Middle frontal gyrus (tissue), 1 donor: ENCODE results near the gene PARP11.
"Not testable (repeated sequence)": the region's sequence is repeated elsewhere in the genome, so short reads cannot be mapped to it uniquely, and the experiment has no call there.

Experiments used
- DNase-seq: peaks from one replicate; pipeline ENCODE4 v3.0.0-alpha.2; 2015; ENCODE audit warnings: low spot score; ENCODE audit errors: extremely low spot score

The PARP11 gene

GRCh38 chr12:3882896-3883564, 9.8 kb upstream of the PARP11 start:
- DNase-seq: no peak

DNA sequence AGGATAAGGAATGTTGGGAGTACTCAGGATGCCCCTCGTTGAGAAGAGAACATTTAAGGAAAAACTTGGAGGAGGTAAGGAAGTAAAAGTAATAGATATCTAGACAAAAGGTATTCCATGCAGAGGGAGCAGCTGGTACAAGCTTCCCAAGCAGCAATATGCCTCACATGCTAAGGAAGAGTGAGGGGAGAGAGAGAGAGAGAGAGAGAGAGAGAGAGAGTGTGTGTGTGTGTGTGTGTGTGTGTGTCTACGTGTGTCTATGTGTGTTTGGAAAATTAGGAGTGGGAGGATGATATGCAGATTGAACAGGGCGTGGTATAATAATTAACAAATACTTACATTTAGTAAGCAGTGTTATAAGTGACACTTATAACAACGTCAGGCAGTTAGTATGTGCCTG, 9.2 kb upstream of the PARP11 start:
- no peak for DNase-seq

GRCh38 chr12:3881281-3881950, 8.2 kb upstream of the PARP11 start:
- DNase-seq: no peak

- no peak for DNase-seq
Observed at GRCh38 chr12:3879846-3880245, 6.6 kb upstream of the PARP11 start.

DNA sequence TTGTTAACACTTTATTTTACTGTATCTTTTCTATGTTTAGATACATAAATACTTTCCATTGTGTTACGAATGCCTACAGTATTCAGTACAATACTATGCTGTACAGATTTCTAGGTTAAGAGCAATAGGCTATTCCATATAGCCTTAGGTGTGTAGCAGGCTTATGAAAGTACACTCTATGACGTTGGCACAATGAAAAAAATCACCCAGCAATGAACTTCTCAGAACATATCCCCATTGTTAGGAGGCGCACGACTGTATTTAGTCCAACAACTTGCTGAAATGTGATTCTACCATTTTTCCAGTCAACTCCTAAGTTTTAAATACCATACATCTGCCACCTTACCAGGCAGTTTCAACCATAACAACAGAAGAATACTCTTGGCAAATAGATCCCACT, 1.8 kb downstream of the PARP11 start:
- DNase-seq: no peak

- no peak for DNase-seq
Observed at GRCh38 chr12:3869865-3870264, 3.3 kb downstream of the PARP11 start.

DNA sequence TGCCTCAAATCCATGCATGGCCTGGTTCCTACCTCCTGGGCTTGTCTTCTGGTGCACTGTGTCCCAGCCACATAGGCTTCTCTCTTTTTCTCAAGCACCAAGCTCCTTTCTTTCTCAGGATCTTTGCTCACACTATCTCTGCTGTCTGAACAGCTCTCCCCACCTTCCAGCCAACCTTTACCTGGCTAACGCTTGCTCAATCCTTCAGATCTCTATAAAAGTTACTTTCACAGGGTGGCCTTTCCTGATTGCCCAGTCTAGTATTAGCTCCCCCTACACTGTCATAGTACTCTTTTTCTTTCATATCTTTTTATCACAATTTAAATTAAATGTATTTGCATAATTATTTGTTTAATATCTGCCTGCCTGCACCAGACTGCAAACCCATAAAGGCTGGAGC, 3.8 kb downstream of the PARP11 start:
- no peak for DNase-seq

DNA sequence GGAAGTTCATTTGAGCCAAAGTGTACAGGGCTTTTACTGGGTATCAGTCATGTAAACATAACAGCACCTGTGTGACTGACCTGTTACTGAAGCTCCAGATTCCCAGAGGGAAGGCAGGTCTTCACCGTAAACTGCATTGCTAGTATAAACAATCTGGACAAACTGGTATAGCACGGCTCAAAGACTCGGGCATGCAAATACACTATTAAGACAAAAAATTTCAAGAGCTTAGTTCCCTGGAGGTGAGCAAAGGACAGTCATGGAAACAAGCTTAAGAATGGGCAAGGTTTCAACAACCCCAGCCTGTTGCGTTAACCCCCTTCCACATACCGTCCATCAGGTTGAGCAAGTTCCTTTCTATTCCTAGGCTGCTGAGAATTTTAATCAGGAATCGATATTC, 9.4 kb downstream of the PARP11 start:
- DNase-seq: no peak

- no peak for DNase-seq
Observed at GRCh38 chr12:3842517-3842916, 30.7 kb downstream of the PARP11 start.

- no peak for DNase-seq
Observed at GRCh38 chr12:3841783-3842182, 31.4 kb downstream of the PARP11 start.

DNA sequence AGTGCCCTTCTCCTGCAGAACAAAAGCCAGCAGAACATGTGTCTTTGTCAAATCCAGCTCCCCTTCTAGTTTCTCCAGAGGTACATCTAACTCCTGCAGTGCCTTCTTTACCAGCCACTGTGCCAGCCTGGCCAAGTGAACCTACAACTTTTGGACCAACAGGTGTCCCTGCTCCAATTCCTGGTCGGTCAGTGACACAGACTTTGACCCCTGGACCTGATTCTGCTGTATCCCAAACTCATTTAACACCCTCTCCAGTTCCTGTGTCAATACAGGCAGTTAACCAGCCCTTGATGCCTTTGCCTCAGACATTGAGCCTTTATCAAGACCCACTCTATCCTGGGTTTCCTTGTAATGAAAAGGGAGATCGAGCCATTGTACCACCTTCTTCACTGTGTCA, 32.4 kb downstream of the PARP11 start:
- DNase-seq: not testable (repeated sequence)

GRCh38 chr12:3839745-3840144, 33.5 kb downstream of the PARP11 start:
- not testable (repeated sequence) for DNase-seq

GRCh38 chr12:3838701-3839548, 34.3 kb downstream of the PARP11 start:
- not testable (repeated sequence) for DNase-seq

DNA sequence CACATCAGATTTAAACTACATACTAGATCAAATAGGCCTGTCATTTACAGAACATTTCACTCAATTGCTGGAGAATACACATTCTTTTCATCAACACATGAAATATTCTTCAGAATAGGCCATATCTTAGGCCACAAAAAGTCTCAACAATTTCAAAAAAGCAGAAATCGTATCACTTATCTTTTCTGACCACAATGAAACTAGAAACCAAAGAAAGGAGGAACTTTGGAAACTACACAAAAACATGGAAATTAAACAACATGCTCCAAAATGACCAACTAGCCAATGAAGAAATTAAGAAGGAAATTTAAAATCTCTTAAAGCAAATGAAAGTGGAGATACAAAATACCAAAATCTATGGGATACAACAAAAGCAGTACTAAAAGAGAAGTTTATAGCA, 35.1 kb downstream of the PARP11 start:
- no peak for DNase-seq

GRCh38 chr12:3837049-3837448, 36.1 kb downstream of the PARP11 start:
- DNase-seq: no peak

- no peak for DNase-seq
Observed at GRCh38 chr12:3836641-3837040, 36.6 kb downstream of the PARP11 start.

GRCh38 chr12:3835914-3836313, 37.3 kb downstream of the PARP11 start:
- DNase-seq: no peak

DNA sequence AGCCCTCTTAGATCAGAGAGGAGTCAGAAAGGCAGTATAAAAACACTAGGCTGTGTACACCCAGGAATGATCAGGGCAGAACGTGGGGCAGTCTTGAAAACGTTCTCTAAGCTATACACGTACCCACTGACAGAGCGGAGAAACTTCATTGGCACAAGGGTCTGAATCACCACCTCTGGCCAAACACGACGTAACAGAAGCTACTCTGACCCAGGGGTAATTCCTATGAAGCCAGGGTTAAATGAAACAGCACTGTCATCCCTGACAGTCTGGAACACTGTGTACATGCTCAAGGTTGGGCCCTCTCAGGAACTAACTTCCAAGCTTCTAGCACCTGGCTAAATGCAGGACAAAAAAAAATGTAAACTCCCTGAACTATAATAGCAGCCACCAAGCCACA, 38.4 kb downstream of the PARP11 start:
- no peak for DNase-seq

- no peak for DNase-seq
Observed at GRCh38 chr12:3833670-3834310, 39.4 kb downstream of the PARP11 start.

GRCh38 chr12:3832738-3833137, 40.5 kb downstream of the PARP11 start:
- no peak for DNase-seq

DNA sequence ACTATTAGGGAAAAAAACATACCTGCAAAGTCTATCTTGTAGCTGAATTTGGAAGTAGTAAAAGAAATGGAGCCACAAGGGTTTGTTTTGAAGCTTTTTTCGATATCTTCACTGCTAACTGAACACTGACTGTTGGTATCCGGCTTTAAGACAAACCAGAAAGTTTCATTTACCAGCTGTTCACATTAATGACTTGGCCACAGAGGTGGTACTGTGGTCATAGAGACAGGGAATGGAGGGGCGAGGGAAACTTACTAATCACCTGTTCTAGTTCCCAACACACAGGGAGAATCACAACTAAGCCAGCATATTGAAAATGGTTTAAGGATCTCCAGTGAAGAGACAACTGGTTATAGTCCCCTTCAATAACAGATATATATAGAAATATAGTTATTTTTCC, 44.3 kb downstream of the PARP11 start:
- DNase-seq: no peak
